T-helper 1 cell (primary cell): ENCODE results near the gene SPA17.

Experiments used
- DNase-seq, 5 donors: peaks; one replicate each; pipeline ENCODE4 v3.0.0-alpha.2; 2012 to 2020

SPA17 gene

GRCh38 chr11:124727474-124727873, 53.8 kb downstream of the SPA17 start:
- DNase-seq: no peak

- DNase-seq: no peak
These were observed 54.4 kb downstream of the SPA17 start for GRCh38 chr11:124728134-124728533.

GRCh38 chr11:124729571-124729970, 55.9 kb downstream of the SPA17 start:
- DNase-seq: no peak

- no peak for DNase-seq
These were observed 58.5 kb downstream of the SPA17 start for GRCh38 chr11:124732230-124732629.

- no peak for DNase-seq
These were observed 63.0 kb downstream of the SPA17 start for GRCh38 chr11:124736736-124737135.

GRCh38 chr11:124737638-124738305, 64.1 kb downstream of the SPA17 start:
- DNase-seq: no peak

- no peak for DNase-seq
These were observed 65.2 kb downstream of the SPA17 start for GRCh38 chr11:124738713-124739478.

GRCh38 chr11:124739479-124740276, 66.0 kb downstream of the SPA17 start, which contains the start of gene NRGN:
Gene NRGN, plus strand, starts transcription at chr11:124739942. Its CDS starts 143 bp downstream, at chr11:124740085.
- peak; percentile 66 to 83 (median 78) for DNase-seq

GRCh38 chr11:124740277-124740882, 66.7 kb downstream of the SPA17 start:
- peak in 3 of 5 donors; percentile 34 to 50 (median 37) for DNase-seq

- no peak for DNase-seq
These were observed 68.9 kb downstream of the SPA17 start for GRCh38 chr11:124742555-124742954.

- DNase-seq: no peak
These were observed 69.3 kb downstream of the SPA17 start for GRCh38 chr11:124743050-124743449.

GRCh38 chr11:124745270-124745834, 71.6 kb downstream of the SPA17 start:
- no peak for DNase-seq

- DNase-seq: peak in 1 of 5 donors; percentile 25
These were observed 72.3 kb downstream of the SPA17 start for GRCh38 chr11:124745835-124746620.

GRCh38 chr11:124746621-124747243, 73.0 kb downstream of the SPA17 start:
- DNase-seq: peak; percentile 52 to 81 (median 69)
